Mesendoderm (in vitro differentiated cells): ENCODE results near the gene EFCAB6.

Experiments used
- DNase-seq: peaks from one replicate; pipeline ENCODE4 v3.0.0; 2013
- H2AK5ac ChIP-seq: 2 replicates; pipeline ENCODE4 v1.6.1; 2013; ENCODE audit warnings: low read length, inconsistent platforms
- H2BK120ac ChIP-seq: 2 replicates; pipeline ENCODE4 v1.6.1; 2013; ENCODE audit warnings: low read depth, mild to moderate bottlenecking, low read length, moderate library complexity, mixed read lengths
- H2BK15ac ChIP-seq: replicated peaks from 2 replicates; pipeline ENCODE4 v1.6.1; 2013; ENCODE audit warnings: low read depth, mild to moderate bottlenecking, moderate library complexity
- H2BK5ac ChIP-seq: 2 replicates; pipeline ENCODE4 v1.6.1; 2013; ENCODE audit warnings: low read length, inconsistent platforms
- H3K18ac ChIP-seq: 2 replicates; pipeline ENCODE4 v1.6.1; 2013; ENCODE audit warnings: mild to moderate bottlenecking, low read length, mixed read lengths
- H3K23ac ChIP-seq: one replicate; pipeline ENCODE4 v1.6.1; 2013; ENCODE audit warnings: low read length
- H3K27ac ChIP-seq: 2 replicates; pipeline ENCODE4 v1.5.1; 2013; ENCODE audit warnings: low read depth, mild to moderate bottlenecking, inconsistent platforms, low read length, moderate library complexity
- H3K27me3 ChIP-seq: 2 replicates; pipeline ENCODE4 v1.6.1; 2013; ENCODE audit warnings: low read length, control low read depth, mild to moderate bottlenecking, inconsistent platforms; ENCODE audit not compliant: insufficient read depth, poor library complexity
- H3K36me3 ChIP-seq: 2 replicates; pipeline ENCODE4 v1.6.1; 2013; ENCODE audit warnings: low read length, inconsistent platforms; ENCODE audit not compliant: control insufficient read depth, insufficient read depth
- H3K4ac ChIP-seq: one replicate; pipeline ENCODE4 v1.6.1; 2013; ENCODE audit warnings: low read depth, mild to moderate bottlenecking, low read length, moderate library complexity
- H3K4me1 ChIP-seq: 2 replicates; pipeline ENCODE4 v1.6.1; 2013; ENCODE audit warnings: low read depth, low read length, inconsistent platforms; ENCODE audit not compliant: control insufficient read depth
- H3K4me2 ChIP-seq: 2 replicates; pipeline ENCODE4 v1.6.1; 2013; ENCODE audit warnings: low read length
- H3K4me3 ChIP-seq: 2 replicates; pipeline ENCODE4 v1.5.1; 2013; ENCODE audit warnings: mild to moderate bottlenecking, low read length
- H3K56ac ChIP-seq: one replicate; pipeline ENCODE4 v1.6.1; 2013; ENCODE audit warnings: low read length
- H3K79me1 ChIP-seq: 2 replicates; pipeline ENCODE4 v1.6.1; 2013; ENCODE audit warnings: low read length, inconsistent platforms
- H3K79me2 ChIP-seq: 2 replicates; pipeline ENCODE4 v1.6.1; 2013; ENCODE audit warnings: mild to moderate bottlenecking, low read length; ENCODE audit not compliant: control insufficient read depth, insufficient read depth
- H3K9ac ChIP-seq: 2 replicates; pipeline ENCODE4 v1.6.1; 2013; ENCODE audit warnings: low read length, inconsistent platforms
- H4K5ac ChIP-seq: one replicate; pipeline ENCODE4 v1.6.1; 2013; ENCODE audit warnings: low read length
- H4K8ac ChIP-seq: one replicate; pipeline ENCODE4 v1.6.1; 2013; ENCODE audit warnings: low read depth, mild to moderate bottlenecking, control low read depth, low read length, moderate library complexity
- WGBS: extraction: QIAGEN DNeasy Blood & Tissue Kit; methylation state at CpG from one replicate; pipeline ENCODE4 v1.1.7; 2013; ENCODE audit warnings: low lambda C conversion rate, missing lambda C conversion rate; ENCODE audit not compliant: insufficient coverage; ENCODE audit errors: extremely low coverage; 5-methylcytosine and 5-hydroxymethylcytosine counted together

The EFCAB6 gene

DNA sequence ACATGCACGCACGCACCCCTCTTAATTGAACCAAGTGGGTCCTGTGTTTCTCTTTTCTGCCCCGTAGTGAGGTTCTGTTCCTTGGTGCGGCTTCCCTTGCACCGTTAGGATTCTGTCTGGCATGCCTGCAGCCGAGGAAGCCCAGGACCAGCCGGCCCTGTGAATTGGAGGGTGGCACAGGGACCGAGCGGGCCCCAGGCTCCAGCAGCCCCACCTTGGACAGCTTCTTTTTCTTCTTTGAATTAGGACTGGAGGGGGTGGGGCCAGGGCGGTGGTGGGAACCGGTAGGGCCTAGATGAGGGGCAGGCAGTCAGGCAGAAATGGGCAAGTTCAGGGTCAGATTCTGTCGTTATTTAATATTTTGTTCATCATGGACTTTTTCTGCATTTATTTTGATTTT is 305.6 kb downstream of the EFCAB6 start:
- Histone ChIP-seq H3K79me1 (no peaks in the 10 kb centered on the region), H3K27ac (no peak overlapping the region), H3K18ac (no peak overlapping the region), H2BK5ac (no peak overlapping the region), H3K36me3 (no peaks in the 10 kb centered on the region), H3K4ac (no peak overlapping the region), H4K5ac (no peak overlapping the region), H3K27me3 (no peaks in the 10 kb centered on the region), H3K9ac (no peak overlapping the region), H3K79me2 (no peaks in the 10 kb centered on the region), H3K56ac (no peak overlapping the region), H3K4me1 (no peaks in the 10 kb centered on the region), H4K8ac (no peak overlapping the region), H3K23ac (no peak overlapping the region), H3K4me3 (no peak overlapping the region), H2BK15ac (no peak overlapping the region), H3K4me2 (no peak overlapping the region), H2AK5ac (no peak overlapping the region), H2BK120ac (no peak overlapping the region)
- DNase-seq = no peak
- WGBS = no CpG with 5 or more reads among the region's 12 CpGs

DNA sequence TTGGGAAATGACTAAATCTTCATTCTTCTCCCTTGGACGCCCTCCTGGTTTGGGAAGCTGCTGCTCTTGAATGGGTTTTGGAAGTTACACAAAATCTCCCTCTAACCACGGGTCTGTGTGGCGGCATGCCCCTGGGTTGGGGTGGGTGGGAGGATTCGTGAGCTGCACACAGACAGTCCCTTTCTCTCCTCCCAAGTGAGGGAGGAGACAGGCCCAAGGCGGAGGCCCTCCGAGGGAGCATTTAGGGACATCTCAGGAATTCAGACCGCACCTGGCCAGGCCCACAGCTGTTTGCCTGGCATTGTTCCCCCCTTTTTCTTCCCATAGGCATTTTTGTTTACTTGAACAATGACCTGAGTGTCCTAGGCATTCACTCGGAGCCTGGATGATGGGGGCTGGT is 306.2 kb downstream of the EFCAB6 start:
- no peak overlapping the region for H2BK5ac ChIP-seq
- no peak overlapping the region for H3K18ac ChIP-seq
- no peak overlapping the region for H3K27ac ChIP-seq
- H3K23ac ChIP-seq = no peak overlapping the region
- H3K36me3 ChIP-seq = no peaks in the 10 kb centered on the region
- H2BK15ac ChIP-seq = no peak overlapping the region
- H2AK5ac ChIP-seq = no peak overlapping the region
- no peaks in the 10 kb centered on the region for H3K79me2 ChIP-seq
- DNase-seq = no peak
- no peak overlapping the region for H3K4me2 ChIP-seq
- H3K27me3 ChIP-seq = no peaks in the 10 kb centered on the region
- H3K79me1 ChIP-seq = no peaks in the 10 kb centered on the region
- no CpG with 5 or more reads among the region's 8 CpGs for WGBS
- no peak overlapping the region for H3K56ac ChIP-seq
- no peak overlapping the region for H4K8ac ChIP-seq
- no peak overlapping the region for H3K4me3 ChIP-seq
- H3K4me1 ChIP-seq = no peaks in the 10 kb centered on the region
- H2BK120ac ChIP-seq = no peak overlapping the region
- no peak overlapping the region for H4K5ac ChIP-seq
- H3K9ac ChIP-seq = no peak overlapping the region
- H3K4ac ChIP-seq = no peak overlapping the region

- no peak overlapping the region for H3K4ac ChIP-seq
- H3K27ac ChIP-seq = no peak overlapping the region
- no peak overlapping the region for H4K8ac ChIP-seq
- H2BK5ac ChIP-seq = no peak overlapping the region
- no CpG with 5 or more reads among the region's 14 CpGs for WGBS
- H3K27me3 ChIP-seq = no peaks in the 10 kb centered on the region
- no peak overlapping the region for H3K9ac ChIP-seq
- no peak overlapping the region for H3K18ac ChIP-seq
- H2AK5ac ChIP-seq = no peak overlapping the region
- no peaks in the 10 kb centered on the region for H3K79me2 ChIP-seq
- H3K56ac ChIP-seq = no peak overlapping the region
- no peak overlapping the region for H3K23ac ChIP-seq
- H3K79me1 ChIP-seq = no peaks in the 10 kb centered on the region
- H3K4me2 ChIP-seq = no peak overlapping the region
- no peaks in the 10 kb centered on the region for H3K4me1 ChIP-seq
- DNase-seq = no peak
- no peak overlapping the region for H4K5ac ChIP-seq
- H2BK120ac ChIP-seq = no peak overlapping the region
- no peak overlapping the region for H2BK15ac ChIP-seq
- no peak overlapping the region for H3K4me3 ChIP-seq
- H3K36me3 ChIP-seq = no peaks in the 10 kb centered on the region
These were observed 306.7 kb downstream of the EFCAB6 start for GRCh38 chr22:43505423-43505822.

DNA sequence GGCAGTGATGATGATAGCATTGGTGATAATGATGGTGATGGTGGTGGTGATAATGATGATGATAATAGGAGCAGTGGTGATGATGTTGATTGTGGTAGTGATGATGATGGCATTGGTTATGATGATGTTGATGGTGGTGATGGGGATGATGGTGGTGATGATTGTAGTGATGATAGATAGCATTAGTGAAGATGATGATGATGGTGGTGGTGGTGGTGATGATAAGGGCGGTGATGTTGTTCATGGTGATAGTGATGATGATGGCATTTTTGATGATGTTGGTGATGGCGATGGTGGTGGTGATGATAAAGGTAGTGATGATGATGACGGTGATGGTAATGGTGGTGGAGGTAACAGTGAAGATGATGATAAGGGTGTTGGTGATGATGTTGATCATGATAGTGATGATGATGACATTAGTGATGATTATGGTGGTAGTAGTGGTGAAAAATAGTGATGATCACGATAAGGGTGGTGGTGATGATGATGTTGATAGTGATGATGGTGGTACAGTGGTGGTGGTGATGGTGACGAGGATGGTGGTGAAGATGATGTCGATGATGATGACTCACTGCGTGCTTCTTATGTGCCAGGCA is 307.3 kb downstream of the EFCAB6 start:
- no peak overlapping the region for H3K4me2 ChIP-seq
- H3K23ac ChIP-seq = no peak overlapping the region
- no peak overlapping the region for H2BK120ac ChIP-seq
- H2AK5ac ChIP-seq = no peak overlapping the region
- H2BK5ac ChIP-seq = no peak overlapping the region
- WGBS = no CpG with 5 or more reads among the region's 7 CpGs
- no peak overlapping the region for H3K18ac ChIP-seq
- no peak overlapping the region for H4K8ac ChIP-seq
- no peak overlapping the region for H3K27ac ChIP-seq
- H3K79me2 ChIP-seq = no peaks in the 10 kb centered on the region
- DNase-seq = no peak
- no peak overlapping the region for H3K56ac ChIP-seq
- no peaks in the 10 kb centered on the region for H3K36me3 ChIP-seq
- no peaks in the 10 kb centered on the region for H3K4me1 ChIP-seq
- no peak overlapping the region for H3K4ac ChIP-seq
- no peak overlapping the region for H2BK15ac ChIP-seq
- no peak overlapping the region for H3K9ac ChIP-seq
- no peak overlapping the region for H3K4me3 ChIP-seq
- H4K5ac ChIP-seq = no peak overlapping the region
- H3K79me1 ChIP-seq = no peaks in the 10 kb centered on the region
- no peaks in the 10 kb centered on the region for H3K27me3 ChIP-seq

DNA sequence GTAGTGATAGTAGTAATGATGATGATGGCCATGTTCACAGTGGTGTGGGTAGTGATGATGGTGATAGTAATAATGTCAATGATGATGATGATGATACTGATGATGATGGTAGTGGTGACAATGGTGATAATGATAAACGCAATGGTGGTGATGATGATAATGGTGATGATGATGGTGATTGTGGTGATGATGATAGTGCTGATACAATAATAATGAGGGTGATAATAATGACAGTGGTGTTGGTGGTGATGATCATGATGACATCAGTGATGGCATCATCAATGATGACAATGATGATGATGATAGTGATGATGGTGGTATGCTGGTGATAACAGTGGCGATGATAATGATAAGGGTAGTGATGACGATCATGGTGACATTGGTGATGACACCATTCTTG is 308.0 kb downstream of the EFCAB6 start:
- H3K79me1 ChIP-seq = no peaks in the 10 kb centered on the region
- no peak overlapping the region for H2BK5ac ChIP-seq
- H4K8ac ChIP-seq = no peak overlapping the region
- H3K4me3 ChIP-seq = no peak overlapping the region
- no peak for DNase-seq
- no peak overlapping the region for H3K18ac ChIP-seq
- no peak overlapping the region for H2BK15ac ChIP-seq
- H3K36me3 ChIP-seq = no peaks in the 10 kb centered on the region
- H3K27ac ChIP-seq = no peak overlapping the region
- no CpG with 5 or more reads among the region's 3 CpGs for WGBS
- no peak overlapping the region for H4K5ac ChIP-seq
- H3K27me3 ChIP-seq = no peaks in the 10 kb centered on the region
- H3K56ac ChIP-seq = no peak overlapping the region
- H3K9ac ChIP-seq = no peak overlapping the region
- H2AK5ac ChIP-seq = no peak overlapping the region
- H2BK120ac ChIP-seq = no peak overlapping the region
- no peak overlapping the region for H3K4me2 ChIP-seq
- no peak overlapping the region for H3K23ac ChIP-seq
- no peaks in the 10 kb centered on the region for H3K4me1 ChIP-seq
- H3K79me2 ChIP-seq = no peaks in the 10 kb centered on the region
- no peak overlapping the region for H3K4ac ChIP-seq

- no peak overlapping the region for H2BK15ac ChIP-seq
- H2BK5ac ChIP-seq = no peak overlapping the region
- H3K4me3 ChIP-seq = no peak overlapping the region
- no peak overlapping the region for H4K8ac ChIP-seq
- no peak overlapping the region for H2BK120ac ChIP-seq
- no peaks in the 10 kb centered on the region for H3K27me3 ChIP-seq
- WGBS = no CpG with 5 or more reads among the region's 20 CpGs
- no peak overlapping the region for H3K18ac ChIP-seq
- no peaks in the 10 kb centered on the region for H3K79me1 ChIP-seq
- H3K56ac ChIP-seq = no peak overlapping the region
- H3K23ac ChIP-seq = no peak overlapping the region
- no peak overlapping the region for H3K4ac ChIP-seq
- no peak for DNase-seq
- no peak overlapping the region for H3K4me2 ChIP-seq
- no peaks in the 10 kb centered on the region for H3K4me1 ChIP-seq
- H3K79me2 ChIP-seq = no peaks in the 10 kb centered on the region
- H4K5ac ChIP-seq = no peak overlapping the region
- H3K27ac ChIP-seq = no peak overlapping the region
- H3K36me3 ChIP-seq = no peaks in the 10 kb centered on the region
- no peak overlapping the region for H2AK5ac ChIP-seq
- H3K9ac ChIP-seq = no peak overlapping the region
These were observed 309.7 kb downstream of the EFCAB6 start for GRCh38 chr22:43502306-43502874.
